ENCODE results near the gene PLAAT3.
"Not testable (repeated sequence)": the region's sequence is repeated elsewhere in the genome, so short reads cannot be mapped to it uniquely, and the experiment has no call there.

Gene PLAAT3

DNA sequence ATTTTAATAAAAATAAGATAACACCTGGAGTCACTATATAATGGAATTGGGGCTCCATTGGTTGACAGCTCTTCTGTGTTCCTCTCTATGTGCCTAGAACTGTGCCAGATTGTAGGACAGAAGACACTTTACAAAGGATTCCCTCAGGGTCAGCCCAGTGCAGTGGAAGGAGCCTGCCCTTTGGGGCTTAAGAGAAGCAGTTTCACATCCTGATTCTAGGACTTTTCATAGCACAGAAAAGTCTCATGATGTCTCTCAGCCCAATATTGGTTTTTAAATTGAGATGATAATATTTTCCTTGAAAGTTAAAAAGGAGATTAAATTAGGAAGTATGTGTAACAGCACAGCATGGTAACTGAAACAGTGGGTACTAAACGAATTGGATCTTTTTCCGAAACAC is 70.5 kb downstream of the PLAAT3 start:
- Histone ChIP-seq H3K4me1 (ENCODE audit: control insufficient read depth in 1 of 2, insufficient read depth in 1 of 2, low read depth in 1 of 2, low read length in 1 of 2) (no peaks in the 10 kb centered on the region), H3K36me3 (no peaks in the 10 kb centered on the region), H3K9me3 (no peaks in the 10 kb centered on the region), H3K27me3 (no peaks in the 10 kb centered on the region), H3K27ac (no peak overlapping the region), H3K4me3 (ENCODE audit: low read depth in 1 of 2, low read length in 1 of 2) (no peak overlapping the region)
- TF ChIP-seq CTCF (IDR thresholded peaks at IDR 0.05) = no peak

DNA sequence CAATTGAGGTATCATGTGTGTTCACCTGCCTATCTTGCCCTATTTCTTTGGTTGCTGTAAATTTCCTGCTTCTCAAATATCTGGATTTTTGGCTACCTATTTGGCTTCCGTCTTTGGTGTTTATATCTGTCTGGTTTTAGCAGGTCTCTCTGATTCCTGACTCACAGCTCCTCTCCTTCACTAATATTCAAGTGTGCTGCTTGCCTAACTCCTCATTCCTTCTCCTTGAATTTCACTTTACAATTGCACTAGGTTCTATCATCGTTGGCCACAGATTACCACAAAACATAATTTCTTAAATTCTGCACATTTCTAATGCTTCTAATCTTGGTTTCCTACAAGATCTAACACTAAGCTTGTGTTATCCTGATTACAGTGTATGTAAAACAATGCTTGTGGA is 71.7 kb downstream of the PLAAT3 start:
- not testable (repeated sequence) for H3K4me1 ChIP-seq (ENCODE audit: control insufficient read depth in 1 of 2, insufficient read depth in 1 of 2, low read depth in 1 of 2, low read length in 1 of 2); H3K27ac ChIP-seq

DNA sequence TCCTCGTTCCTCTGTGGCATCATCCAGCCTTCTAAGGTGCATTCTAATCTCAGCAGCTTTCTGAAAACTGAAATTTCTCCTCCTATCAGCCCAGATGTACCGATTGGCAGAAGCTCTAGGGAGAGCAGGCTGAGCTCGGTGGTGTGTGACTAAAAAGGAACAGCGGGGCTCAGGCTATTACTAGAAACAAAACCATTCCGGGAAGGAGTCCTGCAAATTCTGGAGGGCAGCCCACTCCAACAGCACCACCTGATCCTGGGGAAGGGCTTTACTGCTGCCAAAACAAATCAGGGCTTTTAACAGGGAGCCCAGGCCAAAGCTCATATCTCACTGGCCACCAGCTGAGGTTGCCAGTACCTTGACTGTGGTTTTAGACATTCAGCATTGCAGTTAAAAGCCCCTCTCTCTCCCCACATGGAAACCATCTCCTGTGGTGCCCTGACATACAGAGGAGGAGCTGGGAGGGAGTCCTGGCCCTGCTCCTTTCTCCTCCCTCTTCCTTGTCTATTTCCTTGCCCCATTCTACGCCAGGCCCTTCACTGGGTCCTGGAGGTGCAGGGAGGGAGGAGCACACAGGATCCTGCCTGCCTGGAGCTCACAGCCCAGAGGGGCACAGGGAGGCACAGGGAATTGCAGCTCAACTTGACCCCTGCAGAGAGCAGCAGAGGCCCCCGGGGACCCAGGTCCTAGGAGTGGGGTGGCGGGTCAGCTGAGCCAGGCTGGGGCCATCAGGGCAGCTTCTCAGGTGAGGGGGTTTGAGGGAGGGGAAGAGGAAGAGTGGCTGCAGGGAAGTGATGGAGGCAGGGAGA is 76.7 kb downstream of the PLAAT3 start:
- Histone ChIP-seq H3K27me3 (peaks cover 22% of the 10 kb centered on the region), H3K9me3 (no peaks in the 10 kb centered on the region), H3K36me3 (no peaks in the 10 kb centered on the region), H3K4me3 (ENCODE audit: low read depth in 1 of 2, low read length in 1 of 2) (peak overlapping the region; percentile 49 to 57), H3K27ac (peak overlapping the region; percentile 73), H3K4me1 (ENCODE audit: control insufficient read depth in 1 of 2, insufficient read depth in 1 of 2, low read depth in 1 of 2, low read length in 1 of 2) (peaks cover 11 to 14% of the 10 kb centered on the region in 2 experiments)
- TF ChIP-seq CTCF (IDR thresholded peaks at IDR 0.05) = no peak

More for the DNA sequence above, 71.7 kb downstream of the PLAAT3 start:
- not testable (repeated sequence) for H3K9me3 ChIP-seq; H3K27me3 ChIP-seq; H3K36me3 ChIP-seq; H3K4me3 ChIP-seq (ENCODE audit: low read depth in 1 of 2, low read length in 1 of 2)

DNA sequence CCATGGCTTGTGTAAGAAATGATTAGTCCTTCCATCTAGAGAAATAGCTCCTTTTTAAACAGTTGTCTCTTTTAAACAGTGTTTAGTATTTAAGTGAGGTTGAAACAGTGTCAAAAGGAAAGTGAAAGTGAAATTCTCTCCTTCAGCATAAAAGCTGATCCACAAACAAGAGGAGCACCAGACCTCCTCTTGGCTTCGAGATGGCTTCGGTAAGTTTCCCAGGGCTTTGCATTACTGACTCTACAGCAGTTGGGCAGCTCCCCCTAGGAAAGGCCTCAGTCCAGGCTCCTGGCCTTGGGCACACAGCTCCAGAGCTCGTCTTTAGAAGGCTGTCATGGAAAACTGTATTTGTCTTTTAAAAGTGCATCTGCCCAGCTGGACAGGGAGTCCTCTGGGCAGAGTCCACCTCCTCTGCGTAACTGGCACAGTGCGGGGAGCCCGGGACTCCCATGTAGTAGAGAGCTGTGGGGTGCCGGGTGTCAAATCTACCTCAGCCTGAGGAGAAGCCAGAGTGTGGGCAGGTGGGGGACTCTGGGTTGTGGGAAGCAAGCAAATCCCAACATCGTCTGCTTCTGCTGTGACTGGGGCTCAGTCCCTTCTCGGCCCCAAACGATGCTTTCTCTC is 77.5 kb downstream of the PLAAT3 start, which contains the start of gene PLAAT4:
Gene PLAAT4, plus strand, starts transcription at position 140 of the 624 bp plus-strand sequence. Its CDS starts 61 bp downstream, at position 201.
- Histone ChIP-seq H3K27me3 (peaks cover 26% of the 10 kb centered on the region), H3K9me3 (no peaks in the 10 kb centered on the region), H3K27ac (peak within 1 kb of the TSS; percentile 73), H3K4me3 (ENCODE audit: low read depth in 1 of 2, low read length in 1 of 2) (peak within 1 kb of the TSS; percentile 49 to 57), H3K4me1 (ENCODE audit: control insufficient read depth in 1 of 2, insufficient read depth in 1 of 2, low read depth in 1 of 2, low read length in 1 of 2) (peaks cover 11 to 14% of the 10 kb centered on the region in 2 experiments), H3K36me3 (no peaks in the 10 kb centered on the region)
- TF ChIP-seq CTCF (IDR thresholded peaks at IDR 0.05) = no peak

DNA sequence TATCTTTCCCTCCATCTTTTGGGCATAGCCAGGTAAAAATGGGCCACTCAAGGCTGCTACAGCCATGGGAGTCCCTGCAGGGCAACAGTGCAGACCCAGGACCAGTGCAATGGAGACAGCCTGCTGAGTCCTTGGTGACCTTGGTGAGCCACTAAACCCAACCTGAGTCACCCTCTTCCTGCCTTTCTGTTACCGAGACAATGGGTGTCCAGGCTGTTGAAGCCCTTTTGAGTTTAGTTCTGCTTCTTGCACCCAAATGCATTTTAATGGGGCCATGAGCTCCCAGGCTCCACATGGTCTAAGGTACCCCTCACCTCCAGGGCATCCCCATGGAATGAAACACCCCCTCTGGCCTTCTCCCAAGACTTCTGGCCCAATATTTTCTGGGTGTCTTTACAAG is 78.5 kb downstream of the PLAAT3 start:
- peaks cover 11 to 14% of the 10 kb centered on the region in 2 experiments for H3K4me1 ChIP-seq (ENCODE audit: control insufficient read depth in 1 of 2, insufficient read depth in 1 of 2, low read depth in 1 of 2, low read length in 1 of 2)
- H3K9me3 ChIP-seq = no peaks in the 10 kb centered on the region
- H3K4me3 ChIP-seq (ENCODE audit: low read depth in 1 of 2, low read length in 1 of 2) = no peak overlapping the region
- peaks cover 32% of the 10 kb centered on the region for H3K27me3 ChIP-seq
- no peaks in the 10 kb centered on the region for H3K36me3 ChIP-seq
- H3K27ac ChIP-seq = no peak overlapping the region
- no peak for TF ChIP-seq CTCF (IDR thresholded peaks at IDR 0.05)

DNA sequence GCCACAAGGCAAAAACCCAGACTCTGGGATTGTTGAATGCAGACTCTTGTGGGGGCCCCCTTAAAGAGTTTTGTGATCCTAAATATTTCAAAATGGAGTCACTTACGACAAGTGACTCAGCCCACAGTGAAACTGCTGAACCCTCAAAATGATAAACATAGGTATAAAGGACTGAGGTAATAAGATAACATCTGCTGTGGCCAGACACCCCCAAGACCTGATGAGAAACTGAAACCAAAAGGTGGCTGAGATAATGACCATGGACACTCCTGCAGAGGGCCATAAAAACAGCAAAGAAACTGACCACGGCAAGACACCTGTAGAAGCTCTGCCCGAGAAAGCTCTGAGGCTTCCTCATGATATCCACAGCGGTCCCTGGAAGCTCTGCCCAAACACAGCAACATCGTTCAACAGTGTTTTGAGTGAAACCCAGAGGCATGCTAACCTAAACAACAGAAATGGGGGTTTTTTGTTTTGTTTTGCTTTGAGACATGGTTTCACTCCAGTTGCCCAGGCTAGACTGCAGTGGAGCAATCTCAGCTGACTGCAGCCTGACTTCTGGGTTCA is 79.3 kb downstream of the PLAAT3 start:
- peaks cover 11 to 14% of the 10 kb centered on the region in 2 experiments for H3K4me1 ChIP-seq (ENCODE audit: control insufficient read depth in 1 of 2, insufficient read depth in 1 of 2, low read depth in 1 of 2, low read length in 1 of 2)
- no peak overlapping the region for H3K4me3 ChIP-seq (ENCODE audit: low read depth in 1 of 2, low read length in 1 of 2)
- TF ChIP-seq CTCF (IDR thresholded peaks at IDR 0.05) = no peak
- no peaks in the 10 kb centered on the region for H3K9me3 ChIP-seq
- H3K27me3 ChIP-seq = peaks cover 32% of the 10 kb centered on the region
- H3K36me3 ChIP-seq = no peaks in the 10 kb centered on the region
- H3K27ac ChIP-seq = no peak overlapping the region

Measured in neutrophil (primary cell).